ENCODE measurements around the gene MFAP4. TPM values are rescaled to one million over a fixed set of nuclear protein-coding genes. Genes with fewer than 3 reads are reported as not detected.

The MFAP4 gene
- total and polyA plus RNA-seq, 2 experiments from 2014 or later = 360 to 739 TPM

DNA sequence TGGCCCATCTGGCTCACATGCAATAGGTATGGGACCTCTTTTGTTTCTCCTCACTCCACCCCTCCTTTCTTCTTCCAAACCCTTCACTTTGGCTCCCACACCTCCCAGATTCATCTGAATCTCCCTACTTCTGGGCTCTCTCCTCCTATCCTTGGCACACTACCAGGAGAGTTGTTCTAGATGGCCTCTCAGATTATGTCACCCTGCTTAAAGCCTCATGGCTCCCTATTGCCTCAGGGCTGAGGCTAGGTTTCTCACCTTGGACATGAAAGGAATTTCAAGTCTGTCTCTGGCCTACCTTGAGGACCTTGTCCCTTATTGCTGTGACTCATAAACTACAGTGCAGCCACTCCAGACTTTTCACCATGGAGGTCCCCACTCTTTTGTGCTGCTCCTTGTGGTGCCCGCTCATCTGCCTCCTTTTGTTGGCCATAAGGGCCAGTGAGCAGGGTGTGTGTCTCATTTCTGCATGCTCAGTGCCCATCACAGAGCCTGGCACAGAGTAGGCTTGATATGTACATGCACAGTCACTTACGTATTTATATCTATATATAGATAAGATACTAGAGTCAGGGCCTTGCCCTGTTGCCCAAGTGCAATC is 1.0 kb upstream of the MFAP4 start:
- H3K9me2 ChIP-seq (replicated peaks; ENCODE audit: insufficient read depth) = no peaks in the 10 kb centered on the region
- no peaks in the 10 kb centered on the region for H3K36me3 ChIP-seq (replicated peaks; ENCODE audit: insufficient read depth, low read depth)
- peak overlapping the region; percentile 77 for H3K4me2 ChIP-seq
- H3K27me3 ChIP-seq = no peaks in the 10 kb centered on the region
- H3K4me3 ChIP-seq = no peak overlapping the region
- no peak overlapping the region for H2AFZ ChIP-seq
- peak overlapping the region; percentile 90 for H3K27ac ChIP-seq
- TF ChIP-seq EZH2phosphoT487 (IDR thresholded peaks at IDR 0.05; ENCODE audit: low read depth, severe bottlenecking, unreplicated experiment) = no peak
- no peak for TF ChIP-seq EZH2 (IDR thresholded peaks at IDR 0.05; ENCODE audit: borderline replicate concordance)
- TF ChIP-seq, protein P1, sequence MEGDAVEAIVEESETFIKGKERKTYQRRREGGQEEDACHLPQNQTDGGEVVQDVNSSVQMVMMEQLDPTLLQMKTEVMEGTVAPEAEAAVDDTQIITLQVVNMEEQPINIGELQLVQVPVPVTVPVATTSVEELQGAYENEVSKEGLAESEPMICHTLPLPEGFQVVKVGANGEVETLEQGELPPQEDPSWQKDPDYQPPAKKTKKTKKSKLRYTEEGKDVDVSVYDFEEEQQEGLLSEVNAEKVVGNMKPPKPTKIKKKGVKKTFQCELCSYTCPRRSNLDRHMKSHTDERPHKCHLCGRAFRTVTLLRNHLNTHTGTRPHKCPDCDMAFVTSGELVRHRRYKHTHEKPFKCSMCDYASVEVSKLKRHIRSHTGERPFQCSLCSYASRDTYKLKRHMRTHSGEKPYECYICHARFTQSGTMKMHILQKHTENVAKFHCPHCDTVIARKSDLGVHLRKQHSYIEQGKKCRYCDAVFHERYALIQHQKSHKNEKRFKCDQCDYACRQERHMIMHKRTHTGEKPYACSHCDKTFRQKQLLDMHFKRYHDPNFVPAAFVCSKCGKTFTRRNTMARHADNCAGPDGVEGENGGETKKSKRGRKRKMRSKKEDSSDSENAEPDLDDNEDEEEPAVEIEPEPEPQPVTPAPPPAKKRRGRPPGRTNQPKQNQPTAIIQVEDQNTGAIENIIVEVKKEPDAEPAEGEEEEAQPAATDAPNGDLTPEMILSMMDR (IDR thresholded peaks at IDR 0.05; ENCODE audit: poor library complexity) = no peak
- WGBS (ENCODE audit: low lambda C conversion rate, missing lambda C conversion rate) = 67% methylated on average over 2 of the region's 2 CpGs
- H3K4me1 ChIP-seq (ENCODE audit: insufficient read depth) = peaks cover 66% of the 10 kb centered on the region
- H3K9me3 ChIP-seq (ENCODE audit: low read depth) = no peaks in the 10 kb centered on the region
- peaks cover 16% of the 10 kb centered on the region for H3K79me2 ChIP-seq
- peak; percentile 83 for DNase-seq (ENCODE audit: low spot score)
- no peaks in the 10 kb centered on the region for H4K20me1 ChIP-seq (ENCODE audit: insufficient read depth, poor library complexity, severe bottlenecking)

- H3K27ac ChIP-seq = peak overlapping the region; percentile 90
- no peaks in the 10 kb centered on the region for H3K36me3 ChIP-seq (replicated peaks; ENCODE audit: insufficient read depth, low read depth)
Measured at GRCh38 chr17:19386051-19386929, 700 bp downstream of the MFAP4 start.

GRCh38 chr17:19385521-19385983 is 1.4 kb downstream of the MFAP4 start:
- H3K36me3 ChIP-seq (replicated peaks; ENCODE audit: insufficient read depth, low read depth) = no peaks in the 10 kb centered on the region
- H4K20me1 ChIP-seq (ENCODE audit: insufficient read depth, poor library complexity, severe bottlenecking) = no peaks in the 10 kb centered on the region
- peaks cover 22% of the 10 kb centered on the region for H3K79me2 ChIP-seq
- no peak overlapping the region for H2AFZ ChIP-seq
- peak overlapping the region; percentile 90 for H3K27ac ChIP-seq
- H3K4me1 ChIP-seq (ENCODE audit: insufficient read depth) = peaks cover 65% of the 10 kb centered on the region
- TF ChIP-seq EZH2 (IDR thresholded peaks at IDR 0.05; ENCODE audit: borderline replicate concordance) = no peak
- no peak for TF ChIP-seq EZH2phosphoT487 (IDR thresholded peaks at IDR 0.05; ENCODE audit: low read depth, severe bottlenecking, unreplicated experiment)
- TF ChIP-seq, protein P1 (IDR thresholded peaks at IDR 0.05; ENCODE audit: poor library complexity) = no peak
- WGBS (ENCODE audit: low lambda C conversion rate, missing lambda C conversion rate) = 72% methylated on average over 9 of the region's 9 CpGs
- peak overlapping the region; percentile 77 for H3K4me2 ChIP-seq
- no peaks in the 10 kb centered on the region for H3K27me3 ChIP-seq
- peak overlapping the region; percentile 6 for H3K4me3 ChIP-seq
- DNase-seq (ENCODE audit: low spot score) = no peak
- no peaks in the 10 kb centered on the region for H3K9me3 ChIP-seq (ENCODE audit: low read depth)
- no peaks in the 10 kb centered on the region for H3K9me2 ChIP-seq (replicated peaks; ENCODE audit: insufficient read depth)

More at GRCh38 chr17:19386051-19386929, 700 bp downstream of the MFAP4 start:
- Histone ChIP-seq H4K20me1 (ENCODE audit: insufficient read depth, poor library complexity, severe bottlenecking) (no peaks in the 10 kb centered on the region), H3K27me3 (no peaks in the 10 kb centered on the region), H3K9me3 (ENCODE audit: low read depth) (no peaks in the 10 kb centered on the region), H3K79me2 (peaks cover 16% of the 10 kb centered on the region), H3K4me2 (peak overlapping the region; percentile 77), H2AFZ (no peak overlapping the region), H3K9me2 (replicated peaks; ENCODE audit: insufficient read depth) (no peaks in the 10 kb centered on the region), H3K4me3 (peak overlapping the region; percentile 21), H3K4me1 (ENCODE audit: insufficient read depth) (peaks cover 66% of the 10 kb centered on the region)
- TF ChIP-seq EZH2phosphoT487 (IDR thresholded peaks at IDR 0.05; ENCODE audit: low read depth, severe bottlenecking, unreplicated experiment) = no peak
- TF ChIP-seq, protein P1 (IDR thresholded peaks at IDR 0.05; ENCODE audit: poor library complexity) = no peak
- no peak for TF ChIP-seq EZH2 (IDR thresholded peaks at IDR 0.05; ENCODE audit: borderline replicate concordance)
- 36% methylated on average over 20 of the region's 20 CpGs for WGBS (ENCODE audit: low lambda C conversion rate, missing lambda C conversion rate)
- DNase-seq (ENCODE audit: low spot score) = peak; percentile 83
